Stimulated activated CD8-positive, alpha-beta memory T cell treated with anti-CD3 and anti-CD28 coated beads, Interleukin-15, amount 100 ng/mL, for 1 hour (primary cell): ENCODE data around the gene RNF19B.
A peak's percentile ranks its signal among the peaks of the same experiment; 100 is the strongest.
"Not testable (repeated sequence)": the region's sequence is repeated elsewhere in the genome, so short reads cannot be mapped to it uniquely, and the experiment has no call there.

Experiments used
- DNase-seq: peaks from one replicate; pipeline ENCODE4 v3.0.0-alpha.2; 2020; ENCODE audit warnings: low read depth

RNF19B gene, protein sequence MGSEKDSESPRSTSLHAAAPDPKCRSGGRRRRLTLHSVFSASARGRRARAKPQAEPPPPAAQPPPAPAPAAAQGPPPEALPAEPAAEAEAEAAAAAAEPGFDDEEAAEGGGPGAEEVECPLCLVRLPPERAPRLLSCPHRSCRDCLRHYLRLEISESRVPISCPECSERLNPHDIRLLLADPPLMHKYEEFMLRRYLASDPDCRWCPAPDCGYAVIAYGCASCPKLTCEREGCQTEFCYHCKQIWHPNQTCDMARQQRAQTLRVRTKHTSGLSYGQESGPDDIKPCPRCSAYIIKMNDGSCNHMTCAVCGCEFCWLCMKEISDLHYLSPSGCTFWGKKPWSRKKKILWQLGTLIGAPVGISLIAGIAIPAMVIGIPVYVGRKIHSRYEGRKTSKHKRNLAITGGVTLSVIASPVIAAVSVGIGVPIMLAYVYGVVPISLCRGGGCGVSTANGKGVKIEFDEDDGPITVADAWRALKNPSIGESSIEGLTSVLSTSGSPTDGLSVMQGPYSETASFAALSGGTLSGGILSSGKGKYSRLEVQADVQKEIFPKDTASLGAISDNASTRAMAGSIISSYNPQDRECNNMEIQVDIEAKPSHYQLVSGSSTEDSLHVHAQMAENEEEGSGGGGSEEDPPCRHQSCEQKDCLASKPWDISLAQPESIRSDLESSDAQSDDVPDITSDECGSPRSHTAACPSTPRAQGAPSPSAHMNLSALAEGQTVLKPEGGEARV

DNA sequence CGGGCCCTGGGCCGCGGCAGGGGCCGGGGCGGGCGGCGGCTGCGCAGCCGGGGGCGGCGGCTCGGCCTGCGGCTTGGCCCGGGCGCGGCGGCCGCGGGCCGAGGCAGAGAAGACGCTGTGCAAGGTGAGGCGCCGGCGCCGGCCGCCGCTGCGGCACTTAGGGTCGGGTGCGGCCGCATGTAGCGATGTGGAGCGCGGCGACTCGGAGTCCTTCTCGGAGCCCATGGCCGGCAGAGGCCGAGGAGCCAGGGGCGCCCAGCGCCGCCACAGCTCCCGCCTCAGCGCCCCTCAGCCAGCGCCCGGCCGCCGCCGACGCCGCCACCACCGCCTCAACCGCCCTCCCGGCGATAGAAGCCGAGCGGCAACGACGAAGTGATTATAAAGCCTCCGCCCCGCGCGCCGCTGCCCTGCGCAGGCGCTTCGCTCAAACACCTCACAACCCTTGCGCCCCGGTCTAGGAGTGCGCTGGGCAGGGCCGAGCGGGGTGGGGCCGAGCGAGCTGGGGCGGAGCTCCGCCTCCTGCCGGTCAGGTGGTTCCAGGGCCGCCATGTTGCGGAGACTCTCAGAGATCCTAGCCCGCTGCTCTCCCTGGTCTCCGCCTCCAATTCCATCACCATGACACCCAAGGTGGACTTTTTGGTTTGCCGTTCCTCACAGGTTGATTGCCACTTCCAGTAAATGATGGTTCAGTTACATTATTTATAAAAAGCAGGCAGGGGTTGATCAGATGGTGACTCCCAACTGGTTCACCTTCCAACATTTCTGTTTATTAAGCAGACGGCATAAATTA, at the start of gene RNF19B:
TSS of gene RNF19B (minus strand) at position 349 of the 790 bp plus-strand sequence. CDS start at position 225, 124 bp downstream.
- peak; percentile 85 for DNase-seq

DNA sequence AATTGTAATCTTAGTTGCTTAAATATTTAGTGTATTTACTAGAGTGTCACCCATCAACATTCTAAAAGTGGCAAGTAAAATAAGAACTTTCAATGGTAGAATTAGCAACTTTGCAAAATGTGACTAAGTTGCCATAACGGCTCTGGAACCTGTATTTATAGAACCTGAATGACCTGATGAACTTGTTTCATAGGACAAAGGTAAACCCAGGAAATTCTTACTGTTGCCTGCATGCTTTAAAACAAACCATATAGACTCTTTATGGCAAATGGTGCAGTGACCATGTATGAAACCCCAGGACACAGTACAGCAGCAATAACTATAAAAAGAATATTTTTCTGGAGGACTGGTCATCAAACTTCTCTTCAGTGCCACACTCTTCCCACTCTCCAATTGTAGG, 49.2 kb upstream of the RNF19B start:
- no peak for DNase-seq

GRCh38 chr1:33012165-33012564, 47.6 kb upstream of the RNF19B start:
- no peak for DNase-seq

DNA sequence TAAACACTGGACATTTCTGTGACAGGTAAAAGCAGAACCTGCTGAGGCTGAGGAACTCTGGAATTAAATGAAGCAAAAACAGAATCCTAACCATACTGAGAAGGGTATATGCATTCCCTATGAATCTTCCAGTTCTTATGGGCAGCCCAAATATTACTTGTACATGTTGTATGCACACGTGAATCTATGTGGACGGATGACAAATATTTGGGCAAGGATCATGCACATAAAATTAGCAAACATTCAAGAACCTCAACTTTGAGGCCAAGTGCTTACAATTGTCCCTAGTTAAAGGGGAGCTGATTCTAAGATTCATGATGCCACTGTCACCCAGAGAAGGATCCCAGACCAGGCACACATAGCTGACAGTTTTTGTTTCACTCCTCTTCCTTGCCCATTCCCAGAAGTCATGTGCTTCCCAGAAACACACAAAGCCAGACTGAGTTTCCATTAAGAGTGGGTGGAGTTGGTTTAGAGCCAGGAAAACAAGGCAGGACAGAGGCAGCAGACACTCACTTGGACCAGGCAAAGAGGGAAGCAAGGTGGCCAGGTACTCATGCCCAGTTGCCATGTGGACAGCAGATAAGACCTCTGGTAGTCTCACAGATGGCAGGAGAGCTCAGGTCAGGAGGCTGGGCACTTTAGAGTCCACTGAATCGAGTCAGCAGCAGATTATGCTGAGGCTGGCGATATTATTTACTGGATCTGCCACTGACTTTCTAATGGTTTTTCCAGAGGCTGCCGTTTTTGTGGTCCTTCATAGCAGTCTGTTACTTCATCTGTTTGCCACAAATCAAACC, 46.5 kb upstream of the RNF19B start:
- no peak for DNase-seq

- no peak for DNase-seq
Measured at GRCh38 chr1:33009561-33009960, 45.0 kb upstream of the RNF19B start.

- no peak for DNase-seq
Measured at GRCh38 chr1:33008051-33008914, 43.7 kb upstream of the RNF19B start.

DNA sequence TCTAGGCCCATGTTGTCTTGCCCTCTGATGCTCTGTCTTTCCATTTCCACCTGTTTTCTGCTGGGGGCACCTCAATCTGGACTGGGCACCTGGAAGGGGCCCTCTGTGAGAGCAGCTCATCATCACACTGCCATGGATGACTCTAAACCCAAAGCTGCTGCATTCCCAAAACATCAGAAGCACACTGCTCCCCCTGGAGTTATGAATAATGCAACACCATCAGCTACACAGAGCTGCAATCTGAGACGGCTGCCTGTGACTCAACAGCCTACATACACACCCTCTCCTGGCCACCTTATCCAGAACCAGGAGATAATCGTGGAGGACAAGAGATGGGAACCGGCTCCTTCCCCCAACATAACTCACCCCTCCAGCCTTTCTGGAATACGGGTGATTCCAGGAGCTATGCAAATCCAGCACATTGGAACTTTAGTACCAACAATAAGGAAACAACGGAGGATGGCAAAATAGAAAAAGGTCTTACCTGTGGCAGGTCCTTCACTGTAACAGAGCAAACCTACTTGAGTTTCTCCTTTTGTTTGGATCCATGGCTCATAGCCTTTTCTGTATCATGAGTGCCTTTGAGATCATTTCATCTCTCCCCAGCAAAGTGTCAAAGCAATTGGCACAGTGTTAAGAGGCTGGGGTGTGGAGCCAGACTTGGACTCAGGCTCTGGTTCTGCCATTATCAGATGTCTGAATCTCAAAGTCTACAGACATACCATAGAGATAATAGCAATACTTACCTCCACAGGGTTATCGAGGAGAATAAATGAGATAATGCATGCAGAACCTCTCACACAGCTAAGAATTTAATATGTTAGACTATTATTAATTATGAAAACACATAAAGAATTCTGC, 42.8 kb upstream of the RNF19B start:
- DNase-seq, result no peak

DNA sequence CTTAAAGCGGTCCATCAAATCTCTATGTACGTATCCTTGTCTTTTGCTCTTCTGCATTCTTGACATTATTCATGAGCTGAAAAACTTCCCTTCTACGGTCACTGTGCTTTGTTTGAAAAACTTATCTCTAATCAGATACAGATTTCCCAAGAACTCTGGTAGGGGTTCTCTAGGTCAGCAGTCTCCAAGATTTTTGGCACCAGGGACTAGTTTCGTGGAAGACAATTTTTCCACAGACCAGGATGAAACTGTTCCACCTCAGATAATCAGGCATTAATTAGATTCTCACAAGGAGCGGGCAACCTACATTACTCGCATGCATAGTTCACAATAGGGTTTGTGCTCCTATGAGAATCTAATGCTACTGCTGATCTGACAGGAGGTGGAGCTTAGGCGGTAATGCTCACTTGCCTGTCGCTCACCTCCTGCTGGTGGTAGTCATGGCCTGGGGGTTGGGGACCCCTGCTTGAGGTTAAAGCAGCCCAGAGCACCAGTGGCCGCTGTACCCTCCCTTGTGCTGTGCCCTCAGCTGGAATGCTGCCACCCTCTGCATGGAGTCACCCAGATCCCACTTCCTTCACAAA, 41.3 kb upstream of the RNF19B start:
- no peak for DNase-seq

DNA sequence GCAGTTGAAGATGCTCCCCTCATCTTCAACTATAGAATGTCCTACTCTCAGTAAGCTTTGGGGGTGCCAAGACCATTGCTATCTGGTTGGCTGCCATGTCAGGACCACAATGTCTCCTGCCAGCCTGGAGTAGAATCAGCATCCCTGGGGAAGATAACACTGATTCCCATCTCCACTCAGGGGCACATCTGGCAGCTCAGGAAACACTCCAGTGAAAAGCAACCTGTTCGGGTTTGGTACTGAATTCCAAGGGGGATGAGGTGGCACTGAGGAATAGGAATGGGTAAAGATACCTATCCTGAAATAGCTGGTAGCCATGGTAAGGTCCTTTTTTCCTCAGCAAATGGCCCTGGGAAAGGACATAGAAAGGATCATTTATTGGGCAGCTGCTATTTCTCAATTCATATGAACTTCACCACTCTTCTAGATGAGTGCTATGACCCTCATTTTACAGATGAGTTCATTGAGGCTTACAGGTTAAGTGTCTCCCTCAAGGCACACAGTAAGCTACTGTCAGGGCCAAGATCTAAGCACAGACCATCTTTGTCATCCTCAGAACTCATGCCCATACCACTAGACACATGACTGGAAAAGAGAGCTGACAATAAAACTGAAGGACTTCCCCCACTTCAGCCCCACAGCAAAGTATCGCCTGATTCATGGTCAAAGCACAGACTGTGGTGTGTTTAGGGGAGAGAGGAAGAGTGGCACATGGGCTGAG, 40.7 kb upstream of the RNF19B start:
- no peak for DNase-seq

DNA sequence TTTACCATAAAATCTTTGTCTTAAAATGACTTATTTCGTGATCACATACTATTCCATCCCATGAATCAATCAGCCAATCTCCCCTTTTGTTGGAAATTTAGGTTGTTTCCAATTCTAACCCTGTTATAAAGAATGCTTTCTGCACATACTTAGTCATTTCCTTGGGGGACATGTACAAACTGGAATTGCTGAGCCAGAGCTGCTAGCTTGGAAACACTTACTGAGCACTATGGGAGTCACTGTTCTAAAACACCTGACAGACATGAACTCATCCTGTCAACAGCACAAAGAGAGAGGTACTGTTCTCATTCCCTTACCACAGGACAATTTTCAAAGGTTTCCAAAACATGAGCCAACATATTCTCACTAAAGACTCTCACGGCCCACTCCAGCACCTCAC, 40.0 kb upstream of the RNF19B start:
- DNase-seq, result no peak

DNA sequence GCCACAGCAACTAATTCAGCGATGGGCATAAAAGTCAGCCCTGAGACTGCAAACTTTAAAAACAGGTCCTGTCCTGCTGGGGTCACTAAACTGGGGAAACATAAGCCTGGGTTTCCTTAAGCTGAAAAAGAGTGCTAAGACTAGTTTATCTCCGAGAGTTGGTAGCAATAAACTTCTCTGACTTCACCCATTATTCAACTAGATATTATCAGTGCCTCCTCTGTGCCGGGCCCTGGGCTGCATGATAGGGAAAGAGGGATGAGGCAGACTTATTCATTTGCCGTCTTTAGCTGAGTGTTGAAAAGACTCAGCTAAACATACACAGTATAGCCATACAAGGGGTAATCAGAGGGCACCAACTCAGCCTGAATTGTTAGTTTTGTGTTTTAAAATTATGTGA, 39.0 kb upstream of the RNF19B start:
- no peak for DNase-seq

DNA sequence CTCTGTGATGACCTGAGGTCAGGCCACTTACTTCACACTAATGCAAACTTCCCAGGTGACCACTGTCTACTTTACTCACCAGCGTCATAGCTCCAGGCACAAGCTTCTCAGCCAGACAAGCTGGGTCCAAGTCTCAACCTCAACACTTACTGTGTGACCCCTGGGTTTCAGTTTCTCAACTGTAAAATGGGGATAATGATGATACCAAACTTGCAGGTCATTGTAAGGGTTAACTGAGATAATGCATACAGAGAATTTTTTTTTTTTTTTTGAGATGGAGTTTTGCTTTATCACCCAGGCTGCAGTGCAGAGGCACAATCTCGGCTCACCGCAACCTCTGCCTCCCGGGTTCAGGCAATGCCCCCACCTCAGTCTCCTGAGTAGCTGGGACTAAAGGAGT, 37.4 kb upstream of the RNF19B start:
- no peak for DNase-seq

- DNase-seq, result no peak
Measured at GRCh38 chr1:33001282-33001681, 36.7 kb upstream of the RNF19B start.

DNA sequence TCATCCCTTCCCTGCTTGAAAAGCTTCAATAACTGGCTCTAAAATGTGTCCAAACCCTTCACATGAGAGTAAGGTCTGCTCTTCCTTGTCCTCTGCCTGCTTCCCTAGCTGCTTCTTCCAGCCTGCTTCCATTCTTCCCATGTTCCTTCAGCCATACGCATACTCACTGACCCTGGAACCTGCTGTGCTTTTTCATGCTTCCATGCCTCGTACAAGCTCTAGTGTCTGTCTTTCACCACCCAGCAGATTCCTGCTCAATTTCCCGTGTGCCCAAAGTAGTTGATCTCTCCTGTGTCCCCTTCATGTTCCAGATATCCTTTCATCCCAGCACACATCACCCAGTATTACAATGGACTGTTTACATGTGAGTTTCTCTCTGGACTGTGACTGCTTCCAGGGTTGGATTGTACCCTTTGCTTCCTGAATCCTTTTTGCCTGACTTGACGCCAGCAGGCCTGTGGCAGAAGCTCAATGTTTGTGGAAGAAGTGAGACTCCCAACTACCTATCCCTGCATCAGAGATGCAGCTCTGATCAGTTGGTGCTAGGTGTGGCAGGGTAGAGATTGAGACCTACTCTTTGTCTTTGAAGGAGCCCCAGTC, 35.9 kb upstream of the RNF19B start:
- no peak for DNase-seq

DNA sequence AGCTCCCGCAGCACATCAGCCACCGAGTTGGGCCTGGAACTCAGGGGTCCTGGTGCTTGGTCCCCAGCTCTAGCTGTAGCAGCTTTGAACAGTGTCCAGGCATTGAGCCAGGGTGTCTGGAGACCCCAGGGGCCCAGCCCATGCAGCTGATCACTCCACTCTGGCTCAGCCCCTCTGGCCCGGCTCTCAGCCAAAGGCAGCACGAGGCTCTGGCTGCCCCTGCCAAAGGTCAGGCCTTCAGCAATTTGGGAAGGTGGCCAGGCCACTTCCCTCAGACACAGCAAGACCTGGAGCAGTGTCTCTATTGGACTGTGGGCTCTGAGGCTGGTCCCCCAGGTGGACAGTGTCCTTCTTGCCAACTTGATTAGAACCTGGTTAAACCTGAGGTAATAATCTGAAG, 34.4 kb upstream of the RNF19B start:
- DNase-seq, result no peak

- no peak for DNase-seq
Measured at GRCh38 chr1:32998064-32998463, 33.5 kb upstream of the RNF19B start.

DNA sequence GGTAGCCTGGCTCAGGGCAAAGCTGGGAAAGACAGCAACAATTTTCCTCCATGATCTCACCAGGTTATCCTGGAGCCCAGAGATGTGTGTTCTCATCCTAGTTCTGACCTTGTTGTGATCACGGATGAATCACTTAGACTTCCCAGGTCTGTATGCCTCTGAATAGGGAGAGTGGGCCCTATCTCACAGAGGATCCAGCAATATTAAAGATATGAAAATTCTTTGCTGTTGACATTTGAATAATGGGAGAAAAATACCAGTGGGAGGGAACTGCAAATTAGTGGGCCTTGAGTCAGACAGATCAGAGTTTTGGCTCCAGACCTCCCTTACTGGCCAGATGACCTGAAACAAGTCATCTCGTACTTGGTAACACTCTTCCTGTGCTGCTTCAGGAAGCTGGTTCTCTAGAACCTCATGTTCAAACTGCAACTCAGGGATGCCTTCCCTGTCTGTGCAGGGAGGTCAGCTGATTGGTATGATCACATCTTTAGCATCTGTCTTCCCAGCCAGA, 32.8 kb upstream of the RNF19B start:
- no peak for DNase-seq

DNA sequence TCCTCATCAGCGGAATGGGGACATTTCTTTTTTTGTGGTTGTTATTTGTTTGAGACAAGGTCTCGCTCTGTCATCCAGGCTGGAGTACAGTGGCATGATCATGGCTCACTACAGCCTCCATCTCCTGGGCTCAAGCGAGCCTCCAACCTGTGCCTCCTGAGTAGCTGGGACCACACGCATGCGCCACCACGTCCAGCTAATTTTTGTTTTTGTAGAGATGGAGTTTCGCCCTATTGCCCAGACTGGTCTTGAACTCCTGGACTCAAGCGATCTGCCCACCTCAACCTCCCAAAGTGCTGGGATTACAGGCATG, 28.7 kb upstream of the RNF19B start:
- DNase-seq, result not testable (repeated sequence)
